HEK293T (cell line): ENCODE data around the gene NECTIN1.

Source experiments
- BHLHE40 ChIP-seq: fragments of 450-650 bp; IDR thresholded peaks from 2 replicates; pipeline ENCODE4 v1.6.1; 2016; ENCODE audit warnings: mild to moderate bottlenecking, moderate library complexity, borderline replicate concordance
- CTBP1 ChIP-seq: fragments of 450-650 bp; IDR thresholded peaks from 2 replicates; pipeline ENCODE4 v1.6.1; 2016; ENCODE audit warnings: borderline replicate concordance
- ELF4 ChIP-seq: fragments of 450-650 bp; IDR thresholded peaks from 2 replicates; pipeline ENCODE4 v1.6.1; 2017; ENCODE audit warnings: antibody characterized with exemption
- L3MBTL2 ChIP-seq: fragments of 450-650 bp; conservative IDR thresholded peaks from 2 replicates; pipeline ENCODE4 v1.6.1; 2016; ENCODE audit warnings: mild to moderate bottlenecking
- SP1 ChIP-seq: fragments of 450-650 bp; IDR thresholded peaks from 2 replicates; pipeline ENCODE4 v1.6.1; 2017
- SUZ12 ChIP-seq: fragments of 450-650 bp; IDR thresholded peaks from 2 replicates; pipeline ENCODE4 v1.6.1; 2016; ENCODE audit warnings: mild to moderate bottlenecking
- TARDBP ChIP-seq: fragments of 450-650 bp; IDR thresholded peaks from 2 replicates; pipeline ENCODE4 v1.6.1; 2016
- ZNF384 ChIP-seq: fragments of 450-650 bp; IDR thresholded peaks from 2 replicates; pipeline ENCODE4 v1.6.1; 2016

DNA sequence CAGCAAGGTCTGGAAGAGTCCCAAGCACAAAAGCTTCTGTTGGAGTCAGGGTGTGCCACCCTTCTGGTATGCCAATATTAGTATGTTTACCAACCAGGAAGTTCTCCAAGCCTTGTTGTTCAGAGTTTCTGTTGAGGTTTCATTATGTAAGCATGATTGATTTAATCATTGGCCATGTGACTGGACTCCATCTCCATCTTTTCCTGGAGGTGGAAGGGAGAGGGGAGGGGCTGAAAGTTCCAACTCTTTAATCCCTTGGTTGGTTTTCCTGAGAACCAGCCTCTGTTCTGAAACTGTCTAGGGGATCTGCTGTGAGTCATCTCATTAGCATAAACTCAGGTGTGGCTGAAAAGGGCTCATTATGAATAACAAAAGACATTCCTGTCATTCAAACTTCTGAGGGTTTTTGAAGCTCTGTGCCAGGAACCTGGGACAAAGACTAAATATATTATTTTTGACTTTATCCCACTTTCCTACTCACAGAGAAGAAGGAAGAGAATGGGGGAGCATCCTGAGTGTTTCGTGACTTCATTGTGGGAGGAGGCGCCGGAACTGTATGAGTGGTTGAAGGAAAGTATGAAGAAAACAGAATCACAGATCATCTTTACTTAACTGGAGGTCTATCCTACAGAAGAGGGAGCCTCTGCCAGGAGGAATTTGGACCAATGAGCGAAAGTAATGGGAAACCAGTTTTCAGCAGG is 138.2 kb downstream of the NECTIN1 start:
- TF ChIP-seq TARDBP (no peak), L3MBTL2 (no peak), SP1 (no peak), BHLHE40 (no peak), CTBP1 (no peak), SUZ12 (no peak), ELF4 (no peak), ZNF384 (no peak)
